ENCODE results near the gene RHO. TPM values are rescaled to one million over a fixed set of nuclear protein-coding genes. Genes with fewer than 3 reads are reported as not detected.
"Not testable (repeated sequence)": the region's sequence is repeated elsewhere in the genome, so short reads cannot be mapped to it uniquely, and the experiment has no call there.

RHO gene
- total RNA-seq, 2 donors from 2014 or later: not detected

GRCh38 chr3:129514110-129514509, 14.3 kb upstream of the RHO start:
- H3K4me1 ChIP-seq (ENCODE audit: control insufficient read depth in 1 of 2, low read depth in 2 of 2): no peaks in the 10 kb centered on the region
- TF ChIP-seq CTCF (IDR thresholded peaks at IDR 0.05): no peak
- no peak overlapping the region for H3K27ac ChIP-seq
- H3K36me3 ChIP-seq: peaks cover 18% of the 10 kb centered on the region
- DNase-seq (ENCODE audit: low spot score) (no peak), ATAC-seq (ENCODE audit: insufficient number of reproducible peaks, low FRiP score, low read depth) (no peak)
- H3K4me3 ChIP-seq: no peak overlapping the region
- no peaks in the 10 kb centered on the region for H3K9me3 ChIP-seq
- H3K27me3 ChIP-seq (replicated peaks; ENCODE audit: insufficient read depth): no peaks in the 10 kb centered on the region

DNA sequence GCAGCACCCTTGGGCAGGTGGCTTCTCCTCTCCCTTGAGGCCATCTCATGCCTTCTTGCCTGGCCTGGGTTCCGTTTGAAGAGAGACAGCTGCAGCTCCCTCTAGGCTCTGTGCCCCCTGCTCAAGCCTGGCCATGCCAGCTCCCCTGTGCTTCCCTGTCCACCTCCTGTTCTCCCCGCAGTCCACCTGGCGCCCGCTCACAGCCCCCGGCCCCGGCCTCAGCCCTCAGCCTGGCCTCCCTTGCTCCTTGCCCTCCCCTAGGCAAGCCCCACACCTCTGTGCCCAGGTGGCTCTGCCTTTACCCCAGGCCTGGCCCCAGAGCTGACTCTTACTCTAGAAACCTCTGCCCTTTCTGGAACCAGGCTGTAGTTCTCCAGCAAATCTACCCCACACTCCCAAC, 13.9 kb upstream of the RHO start:
- Histone ChIP-seq H3K9me3 (no peaks in the 10 kb centered on the region), H3K4me3 (no peak overlapping the region), H3K27me3 (replicated peaks; ENCODE audit: insufficient read depth) (no peaks in the 10 kb centered on the region), H3K4me1 (ENCODE audit: control insufficient read depth in 1 of 2, low read depth in 2 of 2) (no peaks in the 10 kb centered on the region), H3K27ac (no peak overlapping the region), H3K36me3 (peaks cover 18% of the 10 kb centered on the region)
- DNase-seq (ENCODE audit: low spot score): no peak
- no peak for TF ChIP-seq CTCF (IDR thresholded peaks at IDR 0.05)
- ATAC-seq (ENCODE audit: insufficient number of reproducible peaks, low FRiP score, low read depth): no peak

- H3K27me3 ChIP-seq (replicated peaks; ENCODE audit: insufficient read depth); H3K9me3 ChIP-seq; H3K4me1 ChIP-seq (ENCODE audit: control insufficient read depth in 1 of 2, low read depth in 2 of 2); ATAC-seq (ENCODE audit: insufficient number of reproducible peaks, low FRiP score, low read depth); DNase-seq (ENCODE audit: low spot score); H3K27ac ChIP-seq; H3K4me3 ChIP-seq: not testable (repeated sequence)
- peaks cover 18% of the 10 kb centered on the region for H3K36me3 ChIP-seq
These were observed 13.2 kb upstream of the RHO start for GRCh38 chr3:129515108-129515820.

GRCh38 chr3:129515821-129516432, 12.5 kb upstream of the RHO start:
- not testable (repeated sequence) for ATAC-seq (ENCODE audit: insufficient number of reproducible peaks, low FRiP score, low read depth); H3K27ac ChIP-seq; H3K4me3 ChIP-seq; DNase-seq (ENCODE audit: low spot score); H3K4me1 ChIP-seq (ENCODE audit: control insufficient read depth in 1 of 2, low read depth in 2 of 2); H3K27me3 ChIP-seq (replicated peaks; ENCODE audit: insufficient read depth); H3K9me3 ChIP-seq
- H3K36me3 ChIP-seq: peaks cover 18% of the 10 kb centered on the region

GRCh38 chr3:129517516-129517915, 10.9 kb upstream of the RHO start:
- Histone ChIP-seq H3K36me3 (peaks cover 11% of the 10 kb centered on the region), H3K27ac (no peak overlapping the region)

More at GRCh38 chr3:129517516-129517915, 10.9 kb upstream of the RHO start:
- Histone ChIP-seq H3K4me1 (ENCODE audit: control insufficient read depth in 1 of 2, low read depth in 2 of 2) (no peaks in the 10 kb centered on the region), H3K4me3 (no peak overlapping the region), H3K27me3 (replicated peaks; ENCODE audit: insufficient read depth) (no peaks in the 10 kb centered on the region), H3K9me3 (no peaks in the 10 kb centered on the region)
- no peak for TF ChIP-seq CTCF (IDR thresholded peaks at IDR 0.05)
- ATAC-seq (ENCODE audit: insufficient number of reproducible peaks, low FRiP score, low read depth): no peak
- no peak for DNase-seq (ENCODE audit: low spot score)
